SKM-1 (cell line): ENCODE data around the gene PEG3.

ENCODE experiments used
- DNase-seq: peaks from one replicate; lab custom pipeline; 2025; ENCODE audit not compliant: unreplicated experiment; lab: John Stamatoyannopoulos, UW

The PEG3 gene

DNA sequence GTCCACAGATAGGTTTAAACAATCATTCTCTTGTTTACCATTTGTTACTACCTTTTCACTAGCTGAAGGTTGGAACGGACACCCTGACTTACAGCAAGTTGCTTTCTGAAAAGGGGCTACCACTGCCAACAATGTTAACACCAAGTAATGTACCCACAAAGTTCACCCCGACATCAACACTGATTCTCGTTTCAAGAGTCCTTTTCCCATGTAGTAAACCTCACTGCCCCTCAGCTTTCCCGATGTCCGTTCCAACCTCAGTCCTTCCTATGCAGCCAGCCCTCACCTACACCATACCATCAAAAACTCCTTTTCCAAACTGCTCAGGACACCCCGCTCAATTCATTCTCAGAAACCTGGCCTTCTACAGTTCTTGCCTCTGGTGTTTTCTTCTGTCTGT is 29.0 kb downstream of the PEG3 start:
- no peak for DNase-seq

GRCh38 chr19:56810260-56810659 is 30.3 kb downstream of the PEG3 start:
- no peak for DNase-seq

- DNase-seq = no peak
Measured at GRCh38 chr19:56808717-56809392, 31.7 kb downstream of the PEG3 start.

GRCh38 chr19:56806639-56807038 is 33.9 kb downstream of the PEG3 start:
- no peak for DNase-seq
